Subcutaneous adipose tissue (tissue), 4 donors: Measurements from ENCODE around the gene NAMPT. TPM values are rescaled to one million over a fixed set of nuclear protein-coding genes. Genes with fewer than 3 reads are reported as not detected.

ENCODE experiments used
- CTCF ChIP-seq: fragments of 450-650 bp; IDR thresholded peaks from one replicate; pipeline ENCODE4 v1.5.1; 2016; ENCODE audit warnings: low read depth, mild to moderate bottlenecking, control low read depth, antibody characterized with exemption, moderate library complexity
- small RNA-seq: library from RNA; depleted of rRNA; stranded (forward); fragments of <200 nt; gene quantifications from one replicate; pipeline ENCODE3, GENCODE V24; 2016
- total RNA-seq, 4 donors: library from RNA; depleted of rRNA; stranded (reverse); fragments of >200 nt; gene quantifications; one replicate each; pipeline ENCODE4 v1.1.0, GENCODE V29; 2016

Gene NAMPT
- total RNA-seq, 4 donors from 2014 or later: 118 to 436 (median 356) TPM

- no peak for TF ChIP-seq CTCF
Measured at GRCh38 chr7:106199024-106199423, 85.8 kb downstream of the NAMPT start.

Small RNAs within 50 kb of the gene (small RNA-seq; reads per million reads assigned to genes)
- gene RNU6-392P: not detected

Other genes starting within 250 kb of the NAMPT start
- gene SYPL1, start 172.7 kb downstream of the NAMPT start, total RNA-seq: 100 to 1,000 TPM in 1 of 4 donors, 10 to 100 TPM in 3; 85.2 to 136 (median 92.4) TPM